ENCODE results near the gene SFTPB. TPM values are rescaled to one million over a fixed set of nuclear protein-coding genes. Genes with fewer than 3 reads are reported as not detected.
"Not testable (repeated sequence)": the region's sequence is repeated elsewhere in the genome, so short reads cannot be mapped to it uniquely, and the experiment has no call there.

Gene SFTPB
- total RNA-seq, 1 experiment from 2014 or later: not detected

GRCh38 chr2:85647823-85648526, 20.0 kb downstream of the SFTPB start:
- peaks cover 88% of the 10 kb centered on the region for H3K36me3 ChIP-seq
- H3K27ac ChIP-seq: no peak overlapping the region
- no peak for DNase-seq

GRCh38 chr2:85646166-85646565, 21.8 kb downstream of the SFTPB start:
- no peak overlapping the region for H3K4me3 ChIP-seq
- no peak for DNase-seq
- no peaks in the 10 kb centered on the region for H3K27me3 ChIP-seq
- no peaks in the 10 kb centered on the region for H3K9me3 ChIP-seq (replicated peaks)
- peaks cover 92% of the 10 kb centered on the region for H3K36me3 ChIP-seq
- no peak overlapping the region for H3K27ac ChIP-seq
- no peaks in the 10 kb centered on the region for H3K4me1 ChIP-seq

More at GRCh38 chr2:85647823-85648526, 20.0 kb downstream of the SFTPB start:
- Histone ChIP-seq H3K27me3 (no peaks in the 10 kb centered on the region), H3K4me1 (no peaks in the 10 kb centered on the region), H3K4me3 (no peak overlapping the region), H3K9me3 (replicated peaks) (no peaks in the 10 kb centered on the region)

GRCh38 chr2:85644909-85645308, 23.1 kb downstream of the SFTPB start:
- Histone ChIP-seq H3K4me3 (no peak overlapping the region), H3K27ac (no peak overlapping the region), H3K27me3 (no peaks in the 10 kb centered on the region), H3K4me1 (no peaks in the 10 kb centered on the region), H3K9me3 (replicated peaks) (no peaks in the 10 kb centered on the region), H3K36me3 (peaks cover 94% of the 10 kb centered on the region)
- no peak for DNase-seq

GRCh38 chr2:85642725-85643124, 25.3 kb downstream of the SFTPB start:
- Histone ChIP-seq H3K4me1 (no peaks in the 10 kb centered on the region), H3K27me3 (no peaks in the 10 kb centered on the region), H3K27ac (no peak overlapping the region), H3K4me3 (no peak overlapping the region), H3K36me3 (peaks cover 94% of the 10 kb centered on the region), H3K9me3 (replicated peaks) (no peaks in the 10 kb centered on the region)
- no peak for DNase-seq

- Histone ChIP-seq H3K4me1 (no peaks in the 10 kb centered on the region), H3K4me3 (no peak overlapping the region), H3K36me3 (peaks cover 89% of the 10 kb centered on the region), H3K27ac (no peak overlapping the region), H3K27me3 (no peaks in the 10 kb centered on the region), H3K9me3 (replicated peaks) (no peaks in the 10 kb centered on the region)
- no peak for DNase-seq
These were observed 32.4 kb downstream of the SFTPB start for GRCh38 chr2:85635636-85636035.

- no peak for DNase-seq
- no peak overlapping the region for H3K27ac ChIP-seq
- no peaks in the 10 kb centered on the region for H3K9me3 ChIP-seq (replicated peaks)
- no peak overlapping the region for H3K4me3 ChIP-seq
- no peaks in the 10 kb centered on the region for H3K4me1 ChIP-seq
- H3K36me3 ChIP-seq: peaks cover 89% of the 10 kb centered on the region
- H3K27me3 ChIP-seq: no peaks in the 10 kb centered on the region
These were observed 33.0 kb downstream of the SFTPB start for GRCh38 chr2:85635011-85635410.

GRCh38 chr2:85631316-85631715, 36.7 kb downstream of the SFTPB start:
- no peaks in the 10 kb centered on the region for H3K9me3 ChIP-seq (replicated peaks)
- no peaks in the 10 kb centered on the region for H3K27me3 ChIP-seq
- no peaks in the 10 kb centered on the region for H3K4me1 ChIP-seq
- no peak for DNase-seq
- H3K27ac ChIP-seq: no peak overlapping the region
- no peak overlapping the region for H3K4me3 ChIP-seq
- peaks cover 90% of the 10 kb centered on the region for H3K36me3 ChIP-seq

GRCh38 chr2:85628658-85629057, 39.3 kb downstream of the SFTPB start:
- Histone ChIP-seq H3K36me3 (peaks cover 94% of the 10 kb centered on the region), H3K27me3 (no peaks in the 10 kb centered on the region), H3K27ac (no peak overlapping the region), H3K9me3 (replicated peaks) (no peaks in the 10 kb centered on the region), H3K4me3 (no peak overlapping the region), H3K4me1 (no peaks in the 10 kb centered on the region)
- DNase-seq: no peak

GRCh38 chr2:85623991-85624390, 44.0 kb downstream of the SFTPB start:
- Histone ChIP-seq H3K27me3 (no peaks in the 10 kb centered on the region), H3K9me3 (replicated peaks) (no peaks in the 10 kb centered on the region), H3K27ac (no peak overlapping the region), H3K36me3 (peaks cover 91% of the 10 kb centered on the region), H3K4me3 (no peak overlapping the region), H3K4me1 (no peaks in the 10 kb centered on the region)
- DNase-seq: no peak

- Histone ChIP-seq H3K27ac (no peak overlapping the region), H3K36me3 (peaks cover 77% of the 10 kb centered on the region), H3K4me1 (peaks cover 5% of the 10 kb centered on the region; the same call in 1 of the 2 replicates)
These were observed 46.7 kb downstream of the SFTPB start for GRCh38 chr2:85621338-85621737.

GRCh38 chr2:85619617-85620016, 48.4 kb downstream of the SFTPB start:
- peaks cover 5% of the 10 kb centered on the region; the same call in 1 of the 2 replicates for H3K4me1 ChIP-seq
- H3K27me3 ChIP-seq: no peaks in the 10 kb centered on the region
- H3K4me3 ChIP-seq: no peak overlapping the region
- no peak overlapping the region for H3K27ac ChIP-seq
- H3K9me3 ChIP-seq (replicated peaks): no peaks in the 10 kb centered on the region
- peaks cover 62% of the 10 kb centered on the region for H3K36me3 ChIP-seq
- DNase-seq: no peak

More at GRCh38 chr2:85621338-85621737, 46.7 kb downstream of the SFTPB start:
- no peak for DNase-seq
- no peaks in the 10 kb centered on the region for H3K27me3 ChIP-seq
- H3K9me3 ChIP-seq (replicated peaks): no peaks in the 10 kb centered on the region
- H3K4me3 ChIP-seq: no peak overlapping the region

GRCh38 chr2:85617723-85618122, 50.3 kb downstream of the SFTPB start:
- H3K27me3 ChIP-seq; H3K27ac ChIP-seq; H3K9me3 ChIP-seq (replicated peaks); H3K4me1 ChIP-seq; DNase-seq; H3K4me3 ChIP-seq: not testable (repeated sequence)
- H3K36me3 ChIP-seq: peaks cover 45% of the 10 kb centered on the region

GRCh38 chr2:85615413-85615728, 52.6 kb downstream of the SFTPB start:
- Histone ChIP-seq H3K27me3 (no peaks in the 10 kb centered on the region), H3K9me3 (replicated peaks) (no peaks in the 10 kb centered on the region), H3K4me1 (peaks cover 9% of the 10 kb centered on the region; the same call in 1 of the 2 replicates), H3K36me3 (peaks cover 24% of the 10 kb centered on the region), H3K4me3 (no peak overlapping the region; the same call in 1 of the 2 replicates), H3K27ac (no peak overlapping the region)
- DNase-seq: no peak

- H3K36me3 ChIP-seq: peaks cover 20% of the 10 kb centered on the region
- not testable (repeated sequence) for DNase-seq, H3K27me3 ChIP-seq
These were observed 53.2 kb downstream of the SFTPB start for GRCh38 chr2:85614757-85615156.

GRCh38 chr2:85613717-85614515, 54.1 kb downstream of the SFTPB start:
- H3K27ac ChIP-seq: no peak overlapping the region
- DNase-seq: no peak
- peaks cover 12% of the 10 kb centered on the region for H3K36me3 ChIP-seq
- peaks cover 9% of the 10 kb centered on the region; the same call in 1 of the 2 replicates for H3K4me1 ChIP-seq
- no peaks in the 10 kb centered on the region for H3K9me3 ChIP-seq (replicated peaks)
- H3K27me3 ChIP-seq: no peaks in the 10 kb centered on the region
- no peak overlapping the region for H3K4me3 ChIP-seq

More at GRCh38 chr2:85614757-85615156, 53.2 kb downstream of the SFTPB start:
- not testable (repeated sequence) for H3K9me3 ChIP-seq (replicated peaks); H3K27ac ChIP-seq; H3K4me3 ChIP-seq; H3K4me1 ChIP-seq
